Astrocyte (in vitro differentiated cells and primary cell): ENCODE results near the gene TMF1.

Experiments used
- CTCF ChIP-seq: IDR thresholded peaks from 2 replicates; pipeline ENCODE4 v1.5.1; 2011; ENCODE audit warnings: low read depth, mild to moderate bottlenecking, inconsistent platforms, low read length, moderate library complexity; ENCODE audit not compliant: insufficient read depth
- EZH2 ChIP-seq: IDR thresholded peaks from 2 replicates; pipeline ENCODE4 v1.6.1; 2012; ENCODE audit warnings: mild to moderate bottlenecking, low read length, inconsistent platforms; ENCODE audit not compliant: insufficient read depth

- TF ChIP-seq CTCF (no peak), EZH2 (no peak)
Observed at GRCh38 chr3:69091389-69092029, 39.4 kb upstream of the TMF1 start.
